Skeletal muscle satellite cell (primary cell): ENCODE results near the gene GRB2.
"Not testable (repeated sequence)": the region's sequence is repeated elsewhere in the genome, so short reads cannot be mapped to it uniquely, and the experiment has no call there.

Experiments
- H3K27me3 ChIP-seq: 2 replicates; pipeline ENCODE4 v1.7.0; 2013; ENCODE audit warnings: low read length; ENCODE audit not compliant: control insufficient read depth, insufficient read depth
- H3K36me3 ChIP-seq: 2 replicates; pipeline ENCODE4 v1.7.0; 2013; ENCODE audit warnings: mild to moderate bottlenecking, control low read depth, low read length; ENCODE audit not compliant: insufficient read depth
- H3K4me1 ChIP-seq: 2 replicates; pipeline ENCODE4 v1.7.0; 2013; ENCODE audit warnings: low read length; ENCODE audit not compliant: control insufficient read depth, insufficient read depth
- H3K4me2 ChIP-seq: 2 replicates; pipeline ENCODE4 v1.7.0; 2013; ENCODE audit warnings: mild to moderate bottlenecking, low read length
- H3K4me3 ChIP-seq: 2 replicates; pipeline ENCODE4 v1.7.0; 2013; ENCODE audit warnings: low read length
- H3K9ac ChIP-seq: 2 replicates; pipeline ENCODE4 v1.7.0; 2013; ENCODE audit warnings: mild to moderate bottlenecking, low read depth, low read length, moderate library complexity
- H3K9me3 ChIP-seq: replicated peaks from 2 replicates; pipeline ENCODE4 v1.7.0; 2013; ENCODE audit warnings: mild to moderate bottlenecking, control low read depth, low read length

GRB2 gene

GRCh38 chr17:75380750-75381149 is 24.7 kb downstream of the GRB2 start:
- Histone ChIP-seq H3K9me3 (no peaks in the 10 kb centered on the region), H3K27me3 (no peaks in the 10 kb centered on the region), H3K4me1 (no peaks in the 10 kb centered on the region), H3K4me2 (no peak overlapping the region), H3K9ac (no peak overlapping the region), H3K36me3 (peaks cover 4% of the 10 kb centered on the region), H3K4me3 (no peak overlapping the region)

DNA sequence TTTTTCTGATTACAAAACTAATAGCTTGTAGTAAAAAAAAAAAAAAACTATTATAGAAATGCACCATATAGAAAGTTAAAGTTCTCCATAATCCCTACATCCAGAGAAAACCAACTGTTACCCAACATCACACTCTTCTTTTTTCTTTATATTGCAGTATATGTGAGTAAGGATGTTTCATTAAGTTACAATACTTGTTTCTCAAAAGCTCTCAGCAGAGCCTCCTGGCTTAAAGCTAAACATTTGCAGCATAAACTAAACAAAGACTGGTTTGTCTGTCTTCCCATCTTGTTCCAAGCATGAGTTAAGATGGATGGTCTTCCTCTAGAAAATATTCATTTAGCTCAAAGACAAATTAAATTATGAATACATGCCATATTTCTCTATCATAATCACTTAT is 25.2 kb downstream of the GRB2 start:
- H3K4me1 ChIP-seq: no peaks in the 10 kb centered on the region
- H3K4me3 ChIP-seq: no peak overlapping the region
- no peak overlapping the region for H3K4me2 ChIP-seq
- H3K36me3 ChIP-seq: peaks cover 4% of the 10 kb centered on the region
- no peaks in the 10 kb centered on the region for H3K27me3 ChIP-seq
- H3K9me3 ChIP-seq: no peaks in the 10 kb centered on the region
- H3K9ac ChIP-seq: no peak overlapping the region

- not testable (repeated sequence) for H3K36me3 ChIP-seq, H3K4me3 ChIP-seq, H3K4me1 ChIP-seq, H3K4me2 ChIP-seq, H3K9me3 ChIP-seq, H3K9ac ChIP-seq, H3K27me3 ChIP-seq
These were observed 26.1 kb downstream of the GRB2 start for GRCh38 chr17:75379426-75379825.

DNA sequence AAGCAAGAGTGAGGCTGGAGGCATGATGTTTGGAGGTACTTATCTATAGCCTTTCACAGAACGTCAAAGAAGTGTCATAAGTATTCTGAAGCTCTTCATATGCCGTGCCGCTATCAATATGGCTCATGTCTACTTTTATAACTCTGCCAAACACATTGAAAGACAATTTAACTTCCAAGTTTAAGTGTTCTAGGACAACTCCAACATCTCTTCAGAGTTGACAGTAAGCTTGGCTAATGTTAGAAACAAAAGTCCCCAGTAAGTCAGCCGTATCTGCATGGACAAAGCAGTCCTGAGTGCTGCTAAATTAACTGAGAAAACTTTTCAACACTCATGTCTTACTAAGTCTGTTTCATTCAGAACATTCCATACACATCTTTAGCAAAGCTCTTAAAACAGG is 32.2 kb downstream of the GRB2 start:
- peaks cover 25% of the 10 kb centered on the region for H3K4me1 ChIP-seq
- H3K4me3 ChIP-seq: no peak overlapping the region
- no peaks in the 10 kb centered on the region for H3K9me3 ChIP-seq
- H3K36me3 ChIP-seq: peaks cover 4% of the 10 kb centered on the region
- no peak overlapping the region for H3K9ac ChIP-seq
- no peak overlapping the region for H3K4me2 ChIP-seq
- no peaks in the 10 kb centered on the region for H3K27me3 ChIP-seq

DNA sequence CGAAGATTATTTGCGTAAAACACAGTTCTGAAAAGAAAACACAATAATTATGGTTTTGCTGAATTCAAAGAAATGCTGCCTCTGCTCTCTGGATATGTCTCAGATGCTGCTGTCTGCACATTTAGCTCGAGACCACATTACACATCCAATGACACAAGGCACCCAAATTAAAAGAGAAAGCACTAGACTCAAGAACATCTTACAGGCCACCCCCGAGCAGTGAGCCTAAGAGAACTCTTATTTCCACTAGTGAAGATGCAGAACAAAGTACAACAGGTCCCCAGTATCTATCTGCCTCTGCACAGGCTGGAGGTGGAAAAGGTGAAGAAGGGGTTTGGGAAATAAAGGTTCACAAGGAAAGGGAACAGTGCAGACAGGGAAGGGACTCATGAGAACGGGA is 33.5 kb downstream of the GRB2 start:
- H3K4me1 ChIP-seq: peaks cover 32% of the 10 kb centered on the region
- peaks cover 4% of the 10 kb centered on the region for H3K36me3 ChIP-seq
- no peak overlapping the region for H3K4me3 ChIP-seq
- no peak overlapping the region for H3K9ac ChIP-seq
- no peaks in the 10 kb centered on the region for H3K9me3 ChIP-seq
- no peak overlapping the region for H3K4me2 ChIP-seq
- H3K27me3 ChIP-seq: no peaks in the 10 kb centered on the region

- Histone ChIP-seq H3K9me3 (no peaks in the 10 kb centered on the region), H3K36me3 (no peaks in the 10 kb centered on the region), H3K4me1 (peaks cover 32% of the 10 kb centered on the region), H3K9ac (no peak overlapping the region), H3K4me2 (no peak overlapping the region), H3K4me3 (no peak overlapping the region), H3K27me3 (no peaks in the 10 kb centered on the region)
These were observed 34.1 kb downstream of the GRB2 start for GRCh38 chr17:75371339-75371738.

DNA sequence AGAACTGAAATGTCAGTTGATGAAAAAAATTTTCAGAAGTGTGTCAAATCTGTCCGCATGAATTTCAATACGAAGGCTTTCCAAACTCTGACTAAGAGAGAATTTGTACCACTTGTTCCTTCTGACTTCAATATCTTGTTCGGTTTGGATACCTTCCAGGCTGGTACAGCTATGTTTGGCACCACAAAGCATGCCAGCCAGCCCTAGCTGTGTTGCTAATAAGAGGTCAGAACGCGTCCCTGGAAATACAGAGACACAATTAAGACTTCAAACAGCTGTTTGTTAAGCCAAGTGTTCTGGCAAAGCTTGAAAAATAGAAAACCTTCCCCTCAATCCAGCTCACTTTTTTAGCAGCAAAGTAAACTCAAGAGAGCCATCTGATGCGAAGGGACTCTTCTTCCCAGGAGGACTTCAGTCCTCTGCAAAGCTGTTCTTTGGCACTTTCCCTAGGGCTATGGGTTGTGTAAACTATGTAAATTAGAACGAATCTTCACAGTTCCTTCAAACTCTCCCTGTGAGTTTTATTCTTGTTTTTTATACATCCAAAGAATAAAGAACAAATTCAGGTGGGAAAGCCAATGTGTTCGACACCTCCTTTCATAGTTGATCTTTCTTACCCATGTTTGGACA is 35.1 kb downstream of the GRB2 start:
- no peaks in the 10 kb centered on the region for H3K27me3 ChIP-seq
- H3K4me2 ChIP-seq: peak overlapping the region; percentile 53
- H3K4me1 ChIP-seq: peaks cover 42% of the 10 kb centered on the region
- no peak overlapping the region for H3K4me3 ChIP-seq
- no peaks in the 10 kb centered on the region for H3K36me3 ChIP-seq
- H3K9ac ChIP-seq: no peak overlapping the region
- no peaks in the 10 kb centered on the region for H3K9me3 ChIP-seq

- not testable (repeated sequence) for H3K9ac ChIP-seq, H3K36me3 ChIP-seq
- H3K4me1 ChIP-seq: peaks cover 58% of the 10 kb centered on the region
These were observed 37.4 kb downstream of the GRB2 start for GRCh38 chr17:75367838-75368789.

DNA sequence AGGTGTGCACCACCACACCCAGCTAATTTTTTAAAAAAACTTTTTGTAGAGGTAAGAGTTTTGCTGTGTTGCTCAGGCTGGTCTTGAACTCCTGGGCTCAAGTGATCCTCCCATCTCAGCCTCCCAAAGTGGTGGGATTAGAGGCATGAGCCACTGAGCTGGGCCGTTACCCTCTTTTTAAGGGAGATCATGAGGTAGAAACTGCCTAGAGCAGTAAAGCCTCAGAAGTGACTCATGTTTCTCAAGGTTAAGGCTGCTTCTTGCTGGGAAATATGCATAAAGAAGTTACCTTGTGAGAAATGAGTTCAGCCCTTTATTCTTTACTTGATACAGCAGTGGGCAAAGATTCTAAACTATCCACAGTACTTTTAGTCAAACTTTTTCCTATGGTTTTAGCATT is 38.2 kb downstream of the GRB2 start:
- Histone ChIP-seq H3K9ac (no peak overlapping the region), H3K4me3 (no peak overlapping the region), H3K4me1 (peaks cover 58% of the 10 kb centered on the region), H3K4me2 (no peak overlapping the region), H3K27me3 (no peaks in the 10 kb centered on the region), H3K9me3 (no peaks in the 10 kb centered on the region), H3K36me3 (no peaks in the 10 kb centered on the region)

More at GRCh38 chr17:75367838-75368789, 37.4 kb downstream of the GRB2 start:
- H3K4me2 ChIP-seq, H3K4me3 ChIP-seq, H3K27me3 ChIP-seq, H3K9me3 ChIP-seq: not testable (repeated sequence)

GRCh38 chr17:75366432-75366831 is 39.0 kb downstream of the GRB2 start:
- no peaks in the 10 kb centered on the region for H3K9me3 ChIP-seq
- H3K4me1 ChIP-seq: peaks cover 58% of the 10 kb centered on the region
- H3K9ac ChIP-seq: no peak overlapping the region
- no peak overlapping the region for H3K4me2 ChIP-seq
- no peaks in the 10 kb centered on the region for H3K36me3 ChIP-seq
- no peak overlapping the region for H3K4me3 ChIP-seq
- no peaks in the 10 kb centered on the region for H3K27me3 ChIP-seq

DNA sequence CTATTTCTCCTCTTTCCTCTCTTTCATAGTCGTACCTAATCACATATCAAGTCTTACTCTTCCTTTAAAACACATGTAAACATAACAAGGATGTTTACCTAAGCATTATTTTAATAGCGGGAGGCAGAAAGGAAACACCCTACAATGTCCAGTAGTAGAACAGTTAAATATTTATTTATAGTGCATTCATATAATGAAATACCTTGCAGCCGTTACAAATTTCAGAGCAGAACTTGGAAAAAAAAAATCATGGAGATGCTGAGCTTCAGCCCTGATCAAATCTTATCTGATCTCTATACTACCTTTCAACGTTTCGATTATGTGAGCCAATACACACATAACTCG is 39.6 kb downstream of the GRB2 start:
- Histone ChIP-seq H3K4me3 (no peak overlapping the region), H3K4me1 (peaks cover 61% of the 10 kb centered on the region), H3K4me2 (no peak overlapping the region), H3K27me3 (no peaks in the 10 kb centered on the region), H3K36me3 (no peaks in the 10 kb centered on the region), H3K9me3 (no peaks in the 10 kb centered on the region), H3K9ac (no peak overlapping the region)
